ENCODE results near the gene SNTG2. TPM values are rescaled to one million over a fixed set of nuclear protein-coding genes. Genes with fewer than 3 reads are reported as not detected.

The SNTG2 gene
- polyA plus RNA-seq, 3 donors: not detected

DNA sequence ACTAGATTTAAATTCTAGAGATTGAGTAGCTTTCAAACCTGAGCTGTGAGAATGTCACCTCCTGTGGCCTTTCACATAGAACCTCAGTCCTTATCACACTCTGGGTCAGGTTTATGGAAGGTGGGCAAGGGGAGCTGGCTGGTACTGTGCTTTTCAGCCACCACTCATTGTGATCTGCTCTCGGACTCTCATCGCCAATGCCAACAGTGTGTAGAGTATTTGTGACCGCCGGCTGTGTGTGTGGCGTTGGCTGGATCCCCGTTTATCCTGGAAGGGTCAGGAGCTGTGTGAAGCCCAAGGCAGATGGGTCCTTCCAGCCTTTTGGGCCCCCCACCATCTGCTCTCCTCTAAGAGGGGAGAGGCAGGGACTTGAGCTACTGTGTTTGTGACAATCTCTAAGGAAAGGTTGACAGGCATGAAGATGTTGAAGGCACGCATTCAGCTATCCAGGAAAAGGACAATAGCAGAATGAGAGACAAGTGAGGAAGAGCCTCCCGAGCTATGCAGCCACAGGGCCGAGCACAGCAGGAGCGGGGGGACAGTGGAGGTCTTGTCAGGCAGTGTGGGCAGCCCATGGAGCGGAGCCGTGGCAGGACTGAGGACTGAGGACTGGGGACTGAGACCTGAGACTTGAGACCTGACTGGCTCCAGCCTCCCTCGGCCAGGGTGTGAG is 355.5 kb downstream of the SNTG2 start:
- Histone ChIP-seq H4K20me1 (ENCODE audit: insufficient read depth, low read length) (no peaks in the 10 kb centered on the region), H3K27ac (ENCODE audit: low read depth in 1 of 2, low read length in 2 of 2) (no peak overlapping the region), H3K9me3 (replicated peaks in 1 of 2; ENCODE audit: control insufficient read depth in 1 of 2, insufficient read depth in 1 of 2, low read length in 2 of 2) (no peaks in the 10 kb centered on the region), H3K4me2 (replicated peaks; ENCODE audit: extremely low read depth, low read length, poor library complexity, severe bottlenecking) (no peak overlapping the region), H3K9ac (ENCODE audit: insufficient read depth, low read length, poor library complexity, severe bottlenecking) (no peak overlapping the region), H3K27me3 (ENCODE audit: control insufficient read depth in 2 of 2, insufficient read depth in 2 of 2, low read length in 2 of 2) (no peaks in the 10 kb centered on the region), H3K79me2 (ENCODE audit: insufficient read depth, low read length) (no peaks in the 10 kb centered on the region), H3K36me3 (replicated peaks in 1 of 2; ENCODE audit: control insufficient read depth in 1 of 2, insufficient read depth in 2 of 2, low read length in 2 of 2) (no peaks in the 10 kb centered on the region), H2AFZ (ENCODE audit: insufficient read depth, low read depth, low read length, poor library complexity, severe bottlenecking) (no peak overlapping the region), H3K4me3 (replicated peaks in 1 of 3; ENCODE audit: low read depth in 2 of 3, low read length in 3 of 3) (no peak overlapping the region), H3K4me1 (ENCODE audit: control insufficient read depth in 1 of 2, insufficient read depth in 2 of 2, low read length in 2 of 2) (no peaks in the 10 kb centered on the region)
- intact Hi-C loops (cut with micrococcal nuclease): no loop called here
- H3K36me3 Mint-ChIP-seq: no peaks in the 10 kb centered on the region
- H3K4me1 Mint-ChIP-seq: peaks cover 9% of the 10 kb centered on the region
- TF ChIP-seq, protein P1, sequence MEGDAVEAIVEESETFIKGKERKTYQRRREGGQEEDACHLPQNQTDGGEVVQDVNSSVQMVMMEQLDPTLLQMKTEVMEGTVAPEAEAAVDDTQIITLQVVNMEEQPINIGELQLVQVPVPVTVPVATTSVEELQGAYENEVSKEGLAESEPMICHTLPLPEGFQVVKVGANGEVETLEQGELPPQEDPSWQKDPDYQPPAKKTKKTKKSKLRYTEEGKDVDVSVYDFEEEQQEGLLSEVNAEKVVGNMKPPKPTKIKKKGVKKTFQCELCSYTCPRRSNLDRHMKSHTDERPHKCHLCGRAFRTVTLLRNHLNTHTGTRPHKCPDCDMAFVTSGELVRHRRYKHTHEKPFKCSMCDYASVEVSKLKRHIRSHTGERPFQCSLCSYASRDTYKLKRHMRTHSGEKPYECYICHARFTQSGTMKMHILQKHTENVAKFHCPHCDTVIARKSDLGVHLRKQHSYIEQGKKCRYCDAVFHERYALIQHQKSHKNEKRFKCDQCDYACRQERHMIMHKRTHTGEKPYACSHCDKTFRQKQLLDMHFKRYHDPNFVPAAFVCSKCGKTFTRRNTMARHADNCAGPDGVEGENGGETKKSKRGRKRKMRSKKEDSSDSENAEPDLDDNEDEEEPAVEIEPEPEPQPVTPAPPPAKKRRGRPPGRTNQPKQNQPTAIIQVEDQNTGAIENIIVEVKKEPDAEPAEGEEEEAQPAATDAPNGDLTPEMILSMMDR (IDR thresholded peaks at IDR 0.05): no peak
- no peak overlapping the region for H3K27ac Mint-ChIP-seq
- DNase-seq: no peak
- 81% methylated on average over 11 of the region's 13 CpGs for WGBS (ENCODE audit: insufficient coverage)
- H3K9me3 Mint-ChIP-seq: peaks cover 0 to 9% (median 5%) of the 10 kb centered on the region in 7 donors
- H3K27me3 Mint-ChIP-seq (ENCODE audit: low read depth in 3 of 3): peaks cover 0 to 2% (median 2%) of the 10 kb centered on the region in 3 donors
- no peak overlapping the region for H3K4me3 Mint-ChIP-seq

DNA sequence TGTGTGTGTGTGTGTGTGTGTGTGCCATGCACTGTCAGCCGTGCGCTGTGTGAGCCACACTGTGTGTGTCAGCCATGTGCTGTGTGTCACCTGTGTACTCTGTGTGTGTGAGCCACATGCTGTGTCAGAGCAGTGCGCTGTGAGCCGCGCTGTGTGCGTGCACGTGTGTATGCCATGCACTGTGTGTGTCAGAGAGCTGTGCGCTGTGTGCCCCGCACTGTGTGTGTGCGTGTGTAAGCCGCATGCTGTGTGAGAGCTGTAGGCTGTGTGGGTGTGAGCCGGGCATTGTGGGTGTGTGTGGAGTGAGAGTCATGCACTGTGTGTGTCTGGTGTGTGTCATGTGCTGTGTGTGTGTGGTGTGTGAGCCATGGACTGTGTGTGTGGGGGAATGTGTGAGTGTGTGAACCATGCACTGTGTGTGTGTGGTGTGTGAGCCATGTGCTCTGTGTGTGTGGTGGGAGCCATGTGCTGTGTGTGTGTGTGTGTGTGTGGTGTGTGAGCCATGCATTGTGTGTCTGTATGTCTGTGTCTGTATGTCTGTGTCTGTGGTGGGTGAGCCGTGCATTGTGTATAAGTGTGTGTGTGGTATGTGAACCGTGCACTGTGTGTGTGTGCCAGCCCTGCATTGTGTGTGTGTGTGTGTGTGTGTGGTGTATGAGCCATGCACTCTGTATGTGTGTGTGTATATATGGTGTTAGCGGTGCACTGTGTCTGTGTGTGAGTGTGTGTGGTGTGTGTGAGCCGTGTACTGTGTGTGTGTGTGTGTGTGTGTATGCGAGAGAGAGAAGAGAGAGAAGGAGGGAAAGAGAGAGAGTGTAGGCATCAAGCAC is 356.3 kb downstream of the SNTG2 start:
- 96% methylated on average over 15 of the region's 17 CpGs for WGBS (ENCODE audit: insufficient coverage)
- H3K4me3 ChIP-seq (replicated peaks in 1 of 3; ENCODE audit: low read depth in 2 of 3, low read length in 3 of 3): no peak overlapping the region
- Mint-ChIP-seq H3K27ac (peak overlapping the region in 1 of 7 donors; percentile 4), H3K4me3 (peak overlapping the region in 1 of 2 donors; percentile 14), H3K4me1 (peaks cover 9% of the 10 kb centered on the region), H3K36me3 (no peaks in the 10 kb centered on the region), H3K27me3 (ENCODE audit: low read depth in 3 of 3) (peaks cover 0 to 2% (median 2%) of the 10 kb centered on the region in 3 donors), H3K9me3 (peaks cover 0 to 9% (median 5%) of the 10 kb centered on the region in 7 donors)
- H3K4me2 ChIP-seq (replicated peaks; ENCODE audit: extremely low read depth, low read length, poor library complexity, severe bottlenecking): no peak overlapping the region
- H2AFZ ChIP-seq (ENCODE audit: insufficient read depth, low read depth, low read length, poor library complexity, severe bottlenecking): no peak overlapping the region
- no peaks in the 10 kb centered on the region for H3K36me3 ChIP-seq (replicated peaks in 1 of 2; ENCODE audit: control insufficient read depth in 1 of 2, insufficient read depth in 2 of 2, low read length in 2 of 2)
- no peaks in the 10 kb centered on the region for H3K79me2 ChIP-seq (ENCODE audit: insufficient read depth, low read length)
- intact Hi-C loops (cut with micrococcal nuclease): no loop called here
- H4K20me1 ChIP-seq (ENCODE audit: insufficient read depth, low read length): no peaks in the 10 kb centered on the region
- H3K9ac ChIP-seq (ENCODE audit: insufficient read depth, low read length, poor library complexity, severe bottlenecking): no peak overlapping the region
- no peak overlapping the region for H3K27ac ChIP-seq (ENCODE audit: low read depth in 1 of 2, low read length in 2 of 2)
- no peaks in the 10 kb centered on the region for H3K9me3 ChIP-seq (replicated peaks in 1 of 2; ENCODE audit: control insufficient read depth in 1 of 2, insufficient read depth in 1 of 2, low read length in 2 of 2)
- no peaks in the 10 kb centered on the region for H3K27me3 ChIP-seq (ENCODE audit: control insufficient read depth in 2 of 2, insufficient read depth in 2 of 2, low read length in 2 of 2)
- H3K4me1 ChIP-seq (ENCODE audit: control insufficient read depth in 1 of 2, insufficient read depth in 2 of 2, low read length in 2 of 2): no peaks in the 10 kb centered on the region
- no peak for DNase-seq
- TF ChIP-seq, protein P1 (IDR thresholded peaks at IDR 0.05): no peak

All from CD14-positive monocyte (primary cell).